ENCODE results near the gene SEC63. TPM values are rescaled to one million over a fixed set of nuclear protein-coding genes. Genes with fewer than 3 reads are reported as not detected.

Gene SEC63
- total RNA-seq, 4 donors from 2014 or later, result 24.6 to 50.3 (median 28.5) TPM

DNA sequence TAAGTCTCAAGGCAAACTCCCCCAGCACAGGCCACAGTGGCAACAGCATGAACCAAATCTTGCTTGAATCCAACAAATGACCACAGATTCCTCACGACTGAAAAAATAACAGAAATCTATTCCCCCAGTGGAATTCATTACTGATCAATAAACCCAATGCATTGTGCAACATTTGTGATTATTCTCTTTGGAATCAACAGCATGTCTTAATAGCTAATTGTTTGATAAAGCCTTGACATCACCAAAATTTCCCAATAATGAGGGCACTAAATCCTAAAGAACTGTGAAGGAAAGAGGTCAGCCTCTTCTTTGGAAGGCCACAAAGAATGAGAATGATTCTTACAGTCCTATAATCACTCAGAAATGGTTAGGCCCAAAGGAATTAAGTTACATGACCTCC is 139.7 kb downstream of the SEC63 start:
- intact Hi-C loops (cut with DNase I; ENCODE audit: low total_unique reads), result no loop called here
- DNase-seq, result no peak
- WGBS, 2 donors (ENCODE audit: low coverage in 1 of 2), result 84 to 86% methylated on average over 1 of the region's 1 CpG
- in situ Hi-C loops (cut with MboI; ENCODE audit: low pct_ligation_motif_present in 1 of 4, low pct_unique_long_range_greater_than_20kb in 1 of 4, low sequenced_read_pairs in 3 of 4), result no loop called here
- Histone ChIP-seq H3K9me3 (no peaks in the 10 kb centered on the region), H3K27me3 (peaks cover 5% of the 10 kb centered on the region), H3K36me3 (no peaks in the 10 kb centered on the region), H3K27ac (no peak overlapping the region), H3K4me3 (no peak overlapping the region), H3K4me1 (peaks cover 0 to 10% (median 0%) of the 10 kb centered on the region in 4 donors)
- TF ChIP-seq, protein P1, sequence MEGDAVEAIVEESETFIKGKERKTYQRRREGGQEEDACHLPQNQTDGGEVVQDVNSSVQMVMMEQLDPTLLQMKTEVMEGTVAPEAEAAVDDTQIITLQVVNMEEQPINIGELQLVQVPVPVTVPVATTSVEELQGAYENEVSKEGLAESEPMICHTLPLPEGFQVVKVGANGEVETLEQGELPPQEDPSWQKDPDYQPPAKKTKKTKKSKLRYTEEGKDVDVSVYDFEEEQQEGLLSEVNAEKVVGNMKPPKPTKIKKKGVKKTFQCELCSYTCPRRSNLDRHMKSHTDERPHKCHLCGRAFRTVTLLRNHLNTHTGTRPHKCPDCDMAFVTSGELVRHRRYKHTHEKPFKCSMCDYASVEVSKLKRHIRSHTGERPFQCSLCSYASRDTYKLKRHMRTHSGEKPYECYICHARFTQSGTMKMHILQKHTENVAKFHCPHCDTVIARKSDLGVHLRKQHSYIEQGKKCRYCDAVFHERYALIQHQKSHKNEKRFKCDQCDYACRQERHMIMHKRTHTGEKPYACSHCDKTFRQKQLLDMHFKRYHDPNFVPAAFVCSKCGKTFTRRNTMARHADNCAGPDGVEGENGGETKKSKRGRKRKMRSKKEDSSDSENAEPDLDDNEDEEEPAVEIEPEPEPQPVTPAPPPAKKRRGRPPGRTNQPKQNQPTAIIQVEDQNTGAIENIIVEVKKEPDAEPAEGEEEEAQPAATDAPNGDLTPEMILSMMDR (IDR thresholded peaks at IDR 0.05), result no peak
- TF ChIP-seq EP300 (IDR thresholded peaks at IDR 0.05; ENCODE audit: low read depth) (no peak), POLR2A (IDR thresholded peaks at IDR 0.05) (no peak), POLR2AphosphoS5 (IDR thresholded peaks at IDR 0.05) (no peak)

DNA sequence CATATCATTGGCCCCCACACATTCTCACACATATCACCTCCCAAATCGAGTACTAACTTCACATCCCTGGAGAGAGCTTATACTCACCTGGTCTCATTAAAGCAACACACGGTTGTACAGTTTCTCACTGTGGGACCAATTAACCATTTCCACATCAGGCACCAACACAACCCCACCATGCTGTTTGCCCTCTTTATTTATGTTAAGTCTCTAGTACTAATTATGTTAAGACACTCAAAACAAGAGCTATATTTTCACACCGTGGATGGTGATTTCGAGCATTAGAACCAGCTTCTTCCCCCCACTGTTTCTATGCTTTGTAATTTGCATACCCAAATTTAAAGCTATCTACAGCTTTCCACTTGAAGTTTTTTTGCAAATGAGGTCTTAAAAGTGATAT is 140.2 kb downstream of the SEC63 start:
- in situ Hi-C loops (cut with MboI; ENCODE audit: low pct_ligation_motif_present in 1 of 4, low pct_unique_long_range_greater_than_20kb in 1 of 4, low sequenced_read_pairs in 3 of 4), result no loop called here
- Histone ChIP-seq H3K27me3 (peaks cover under 1% of the 10 kb centered on the region), H3K36me3 (no peaks in the 10 kb centered on the region), H3K4me1 (peaks cover 0 to 10% (median 0%) of the 10 kb centered on the region in 4 donors), H3K9me3 (no peaks in the 10 kb centered on the region), H3K4me3 (no peak overlapping the region), H3K27ac (no peak overlapping the region)
- intact Hi-C loops (cut with DNase I; ENCODE audit: low total_unique reads), result no loop called here
- 59 to 77% methylated on average over 4 of the region's 4 CpGs for WGBS, 2 donors (ENCODE audit: low coverage in 1 of 2)
- TF ChIP-seq EP300 (IDR thresholded peaks at IDR 0.05; ENCODE audit: low read depth), result no peak
- no peak for DNase-seq

Small RNA genes within 50 kb of the gene (small RNA-seq; reads per million reads assigned to genes)
- 0 reads per million in 4 donors for gene MTHFD2P3
- 0 reads per million in 4 donors for gene RF00045
- 0 reads per million in 4 donors for gene RNU6-437P

Other genes with a start within 250 kb of the SEC63 start
- gene SCML4, start 133.9 kb downstream of the SEC63 start, total RNA-seq, result 10 to 100 TPM in 1 of 4 donors, 1 to 10 TPM in 3; 2.2 to 11.6 (median 6.5) TPM
- 100 to 1,000 TPM in 1 of 4 donors, 10 to 100 TPM in 3; 26.3 to 327 (median 58.4) TPM for gene OSTM1, start 116.5 kb upstream of the SEC63 start, total RNA-seq
- not detected for gene NR2E1, start 207.8 kb upstream of the SEC63 start, total RNA-seq